ENCODE data around the gene RND3.

GRCh38 chr2:150507071-150507470 lies 19.6 kb upstream of the RND3 start:
- TF ChIP-seq CTCF (conservative IDR thresholded peaks at IDR 0.05) (no peak), ZFX (IDR thresholded peaks at IDR 0.05) (no peak)
